Heart left ventricle (tissue), 13 donors: ENCODE measurements around the gene LOXL4.

Experiments used
- CTCF ChIP-seq, 12 donors: fragments of 200-600 bp; sonication (generic) in 4 of 12; IDR thresholded peaks; one replicate each; pipeline versions ENCODE4 v1.5.0 to v1.8.0; 2018 to 2022; ENCODE audit warnings: antibody characterized with exemption in 12 of 12, mild to moderate bottlenecking in 5 of 12
- POLR2A ChIP-seq, 2 donors: fragments of 450-650 bp; IDR thresholded peaks; one replicate each; pipeline ENCODE4 v1.6.1; 2017; ENCODE audit warnings: antibody characterized with exemption in 2 of 2, mild to moderate bottlenecking in 2 of 2, moderate library complexity in 2 of 2
- donor health status: ischemic (EF 13 %, LVEDD 7.1; RV severe dilation, severe dysfunction).
- donor health status: DM: no; HTN: yes; CAD: no.
- donor health status: DM: no; HTN: no; CAD: no.
- donor health status: ischemic (EF 25% LVEDD 6.9; RV normal size, moderate dysfunction).
- donor health status: ischemic (EF 25% LVEDD 5.7; RV mildly dilated, moderate dysfunction).
- donor health status: ischemic (EF 35%, LVEDD 5.7; RV mildly dilated, moderate dysfunction).
- donor health status: nonischemic (EF 11% LVEDD 7.7; RV severe dilation, severe dysfunction).
- donor health status: DM: yes; HTN: yes; CAD: no.
- donor health status: PGD.
- donor health status: ischemic (EF 29% LVEDD 5.4; RV normal size, mild dysfunction).
- donor health status: nonischemic (EF 23%, LVEDD 6.1; RV moderate dilation, normal function).

DNA sequence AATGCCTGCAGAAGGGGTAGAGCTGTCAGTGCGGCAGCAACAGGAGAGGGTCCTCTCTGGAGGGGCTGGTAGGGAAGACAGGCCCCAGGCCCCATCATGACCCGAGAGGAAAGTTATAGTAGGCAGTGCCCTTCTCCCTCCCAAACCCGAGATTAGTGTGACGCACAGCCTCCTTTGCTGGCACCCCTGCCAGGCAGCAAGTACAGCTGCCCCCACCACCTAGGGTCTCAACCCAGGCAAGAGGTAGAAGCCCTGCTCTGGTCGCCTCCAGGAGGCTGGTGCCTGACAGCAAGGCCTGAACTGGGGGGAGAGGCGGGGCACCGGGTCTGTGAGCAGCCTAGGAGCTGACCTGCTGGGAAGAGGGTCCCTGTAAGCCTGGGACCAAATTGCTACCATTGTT lies 15.5 kb downstream of the LOXL4 start:
- TF ChIP-seq CTCF (IDR thresholded peaks at IDR 0.05) (no peak), POLR2A (IDR thresholded peaks at IDR 0.05) (no peak)
